ENCODE results near the gene MFSD11. TPM values are rescaled to one million over a fixed set of nuclear protein-coding genes. Genes with fewer than 3 reads are reported as not detected.
"Not testable (repeated sequence)": the region's sequence is repeated elsewhere in the genome, so short reads cannot be mapped to it uniquely, and the experiment has no call there.

The MFSD11 gene
- total RNA-seq, 2 donors from 2014 or later = 26.7 to 44.3 TPM

- WGBS = 47% methylated on average over 6 of the region's 6 CpGs
- intact Hi-C loops (cut with DNase I) = no loop called here
- no peak for DNase-seq (ENCODE audit: low spot score)
- Histone ChIP-seq H3K4me1 (replicated peaks) (no peaks in the 10 kb centered on the region), H3K4me3 (no peak overlapping the region), H3K27me3 (replicated peaks; ENCODE audit: insufficient read depth) (no peaks in the 10 kb centered on the region), H3K36me3 (no peaks in the 10 kb centered on the region), H3K27ac (no peak overlapping the region), H3K9me3 (no peaks in the 10 kb centered on the region)
- TF ChIP-seq, protein P1, sequence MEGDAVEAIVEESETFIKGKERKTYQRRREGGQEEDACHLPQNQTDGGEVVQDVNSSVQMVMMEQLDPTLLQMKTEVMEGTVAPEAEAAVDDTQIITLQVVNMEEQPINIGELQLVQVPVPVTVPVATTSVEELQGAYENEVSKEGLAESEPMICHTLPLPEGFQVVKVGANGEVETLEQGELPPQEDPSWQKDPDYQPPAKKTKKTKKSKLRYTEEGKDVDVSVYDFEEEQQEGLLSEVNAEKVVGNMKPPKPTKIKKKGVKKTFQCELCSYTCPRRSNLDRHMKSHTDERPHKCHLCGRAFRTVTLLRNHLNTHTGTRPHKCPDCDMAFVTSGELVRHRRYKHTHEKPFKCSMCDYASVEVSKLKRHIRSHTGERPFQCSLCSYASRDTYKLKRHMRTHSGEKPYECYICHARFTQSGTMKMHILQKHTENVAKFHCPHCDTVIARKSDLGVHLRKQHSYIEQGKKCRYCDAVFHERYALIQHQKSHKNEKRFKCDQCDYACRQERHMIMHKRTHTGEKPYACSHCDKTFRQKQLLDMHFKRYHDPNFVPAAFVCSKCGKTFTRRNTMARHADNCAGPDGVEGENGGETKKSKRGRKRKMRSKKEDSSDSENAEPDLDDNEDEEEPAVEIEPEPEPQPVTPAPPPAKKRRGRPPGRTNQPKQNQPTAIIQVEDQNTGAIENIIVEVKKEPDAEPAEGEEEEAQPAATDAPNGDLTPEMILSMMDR (IDR thresholded peaks at IDR 0.05) = no peak
- no peak for TF ChIP-seq POLR2AphosphoS5 (IDR thresholded peaks at IDR 0.05)
- TF ChIP-seq POLR2A (IDR thresholded peaks at IDR 0.05) = no peak
Measured at GRCh38 chr17:76797241-76797840, 59.4 kb downstream of the MFSD11 start.

DNA sequence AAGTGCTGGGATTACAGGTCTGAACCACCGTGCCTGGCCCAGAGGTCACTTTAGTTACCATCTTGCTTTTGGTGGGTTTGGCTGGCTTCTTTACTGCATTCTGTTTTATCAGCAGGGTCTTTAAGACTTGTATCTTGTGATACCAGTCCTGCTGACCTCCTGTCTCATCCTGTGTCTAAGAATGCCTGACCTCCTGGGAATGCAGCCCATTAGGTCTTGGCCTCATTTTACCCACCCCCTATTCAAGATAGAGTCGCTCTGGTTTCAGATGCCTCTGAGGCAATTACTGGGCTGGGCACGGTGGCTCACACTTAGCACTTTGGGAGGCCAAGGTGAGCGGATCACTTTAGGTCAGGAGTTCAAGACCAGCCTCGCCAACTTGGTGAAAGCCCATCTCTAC is 63.8 kb downstream of the MFSD11 start:
- no peaks in the 10 kb centered on the region for H3K27me3 ChIP-seq (replicated peaks; ENCODE audit: insufficient read depth)
- 86% methylated on average over 5 of the region's 5 CpGs for WGBS
- H3K9me3 ChIP-seq = no peaks in the 10 kb centered on the region
- DNase-seq (ENCODE audit: low spot score) = no peak
- H3K36me3 ChIP-seq = no peaks in the 10 kb centered on the region
- no peak overlapping the region for H3K27ac ChIP-seq
- no peaks in the 10 kb centered on the region for H3K4me1 ChIP-seq (replicated peaks)
- TF ChIP-seq, protein P1 (IDR thresholded peaks at IDR 0.05) = no peak
- TF ChIP-seq POLR2A (IDR thresholded peaks at IDR 0.05) (no peak), POLR2AphosphoS5 (IDR thresholded peaks at IDR 0.05) (no peak)
- H3K4me3 ChIP-seq = no peak overlapping the region
- intact Hi-C loops (cut with DNase I) = no loop called here

GRCh38 chr17:76805319-76805718 is 67.4 kb downstream of the MFSD11 start:
- no peak for DNase-seq (ENCODE audit: low spot score)
- no peaks in the 10 kb centered on the region for H3K36me3 ChIP-seq
- no peaks in the 10 kb centered on the region for H3K9me3 ChIP-seq
- 87% methylated on average over 9 of the region's 9 CpGs for WGBS
- no peak overlapping the region for H3K27ac ChIP-seq
- intact Hi-C loops (cut with DNase I) = no loop called here
- H3K27me3 ChIP-seq (replicated peaks; ENCODE audit: insufficient read depth) = no peaks in the 10 kb centered on the region
- no peak overlapping the region for H3K4me3 ChIP-seq
- H3K4me1 ChIP-seq (replicated peaks) = no peaks in the 10 kb centered on the region
- TF ChIP-seq POLR2A (IDR thresholded peaks at IDR 0.05) = no peak
- TF ChIP-seq POLR2AphosphoS5 (IDR thresholded peaks at IDR 0.05) = no peak
- TF ChIP-seq, protein P1 (IDR thresholded peaks at IDR 0.05) = no peak

DNA sequence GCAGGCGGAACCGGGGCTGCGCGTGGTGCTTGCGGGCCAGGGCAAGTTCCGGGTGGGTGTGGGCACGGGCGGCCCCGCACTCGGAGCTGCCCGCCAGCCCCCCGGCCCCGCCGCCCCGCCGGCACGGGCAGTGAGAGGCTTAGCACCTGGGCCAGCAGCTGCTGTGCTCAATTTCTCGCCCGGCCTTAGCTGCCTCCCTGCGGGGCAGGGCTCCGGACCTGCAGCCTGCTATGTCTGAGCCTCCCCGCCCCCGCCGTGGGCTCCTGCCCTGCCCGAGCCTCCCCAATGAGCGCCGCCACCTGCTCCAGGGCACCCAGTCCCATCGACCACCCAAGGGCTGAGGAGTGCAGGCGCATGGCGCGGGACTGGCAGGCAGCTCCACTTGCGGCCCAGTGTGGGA is 68.2 kb downstream of the MFSD11 start:
- WGBS = 90% methylated on average over 22 of the region's 32 CpGs
- H3K4me1 ChIP-seq (replicated peaks); H3K4me3 ChIP-seq; intact Hi-C loops (cut with DNase I); H3K36me3 ChIP-seq; DNase-seq (ENCODE audit: low spot score); H3K27ac ChIP-seq; H3K9me3 ChIP-seq; H3K27me3 ChIP-seq (replicated peaks; ENCODE audit: insufficient read depth): not testable (repeated sequence)

- DNase-seq (ENCODE audit: low spot score); H3K27ac ChIP-seq; H3K36me3 ChIP-seq; H3K4me1 ChIP-seq (replicated peaks); H3K9me3 ChIP-seq; H3K27me3 ChIP-seq (replicated peaks; ENCODE audit: insufficient read depth); H3K4me3 ChIP-seq; intact Hi-C loops (cut with DNase I): not testable (repeated sequence)
- 92% methylated on average over 4 of the region's 4 CpGs for WGBS
Measured at GRCh38 chr17:76806767-76807166, 68.8 kb downstream of the MFSD11 start.

- no peak overlapping the region for H3K27ac ChIP-seq
- H3K9me3 ChIP-seq = no peaks in the 10 kb centered on the region
- DNase-seq (ENCODE audit: low spot score) = no peak
- H3K27me3 ChIP-seq (replicated peaks; ENCODE audit: insufficient read depth) = no peaks in the 10 kb centered on the region
- no peak overlapping the region for H3K4me3 ChIP-seq
- intact Hi-C loops (cut with DNase I) = no loop called here
- no peaks in the 10 kb centered on the region for H3K4me1 ChIP-seq (replicated peaks)
- no peaks in the 10 kb centered on the region for H3K36me3 ChIP-seq
- WGBS = 86% methylated on average over 4 of the region's 4 CpGs
- TF ChIP-seq, protein P1 (IDR thresholded peaks at IDR 0.05) = no peak
- TF ChIP-seq POLR2A (IDR thresholded peaks at IDR 0.05) = no peak
- no peak for TF ChIP-seq POLR2AphosphoS5 (IDR thresholded peaks at IDR 0.05)
Measured at GRCh38 chr17:76808326-76808725, 70.4 kb downstream of the MFSD11 start.
